H4 (cell line): ENCODE data around the gene SCML1. TPM values are rescaled to one million over a fixed set of nuclear protein-coding genes. Genes with fewer than 3 reads are reported as not detected.
A peak's percentile ranks its signal among the peaks of the same experiment; 100 is the strongest.
"Not testable (repeated sequence)": the region's sequence is repeated elsewhere in the genome, so short reads cannot be mapped to it uniquely, and the experiment has no call there.

Experiments
- DNase-seq: peaks from one replicate; pipeline ENCODE4 v3.0.0-alpha.2; 2015; ENCODE audit warnings: low spot score
- total RNA-seq: library from RNA; depleted of rRNA; stranded (reverse); fragments of >200 nt; shearing (Covaris generic); gene quantifications from 2 replicates; pipeline ENCODE4 v1.2.3, GENCODE V29; 2014

The SCML1 gene
- total RNA-seq, 1 experiment from 2014 or later, result 16.3 TPM

DNA sequence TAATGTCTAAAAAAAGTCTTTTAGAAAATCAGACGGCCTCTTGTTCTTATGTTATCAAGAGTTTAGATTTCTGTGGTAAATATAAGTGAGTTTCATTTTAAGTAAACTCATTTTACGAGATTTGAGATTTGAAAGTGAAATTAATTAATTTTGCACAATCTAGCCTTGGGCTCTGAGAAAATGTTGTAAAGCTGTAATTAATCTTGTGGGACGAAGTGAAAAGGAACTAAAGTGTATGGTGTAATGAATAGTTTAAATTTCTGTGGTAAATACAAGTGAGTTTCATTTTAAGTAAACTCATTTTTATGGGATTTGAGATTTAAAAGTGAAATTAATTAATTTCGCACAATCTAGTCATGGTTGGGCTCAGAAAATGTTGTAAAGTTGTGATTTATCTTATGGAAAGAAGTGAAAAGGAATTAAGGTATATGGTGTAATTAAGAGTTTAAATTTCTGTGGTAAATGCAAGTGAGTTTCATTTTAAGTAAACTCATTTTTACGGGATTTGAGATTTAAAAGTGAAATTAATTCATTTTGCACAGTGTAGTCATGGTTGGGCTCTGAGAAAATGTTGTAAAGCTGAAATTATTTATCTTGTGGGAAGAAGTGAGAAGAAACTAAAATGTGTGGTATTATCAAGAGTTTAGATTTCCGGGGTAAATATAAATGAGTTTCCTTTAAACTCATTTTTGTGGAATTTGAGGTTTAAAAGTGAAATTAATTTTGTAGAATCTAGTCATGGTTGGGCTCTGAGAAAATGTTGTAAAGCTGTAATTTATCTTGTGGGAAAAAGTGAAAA lies 1.6 kb downstream of the SCML1 start:
- no peak for DNase-seq

DNA sequence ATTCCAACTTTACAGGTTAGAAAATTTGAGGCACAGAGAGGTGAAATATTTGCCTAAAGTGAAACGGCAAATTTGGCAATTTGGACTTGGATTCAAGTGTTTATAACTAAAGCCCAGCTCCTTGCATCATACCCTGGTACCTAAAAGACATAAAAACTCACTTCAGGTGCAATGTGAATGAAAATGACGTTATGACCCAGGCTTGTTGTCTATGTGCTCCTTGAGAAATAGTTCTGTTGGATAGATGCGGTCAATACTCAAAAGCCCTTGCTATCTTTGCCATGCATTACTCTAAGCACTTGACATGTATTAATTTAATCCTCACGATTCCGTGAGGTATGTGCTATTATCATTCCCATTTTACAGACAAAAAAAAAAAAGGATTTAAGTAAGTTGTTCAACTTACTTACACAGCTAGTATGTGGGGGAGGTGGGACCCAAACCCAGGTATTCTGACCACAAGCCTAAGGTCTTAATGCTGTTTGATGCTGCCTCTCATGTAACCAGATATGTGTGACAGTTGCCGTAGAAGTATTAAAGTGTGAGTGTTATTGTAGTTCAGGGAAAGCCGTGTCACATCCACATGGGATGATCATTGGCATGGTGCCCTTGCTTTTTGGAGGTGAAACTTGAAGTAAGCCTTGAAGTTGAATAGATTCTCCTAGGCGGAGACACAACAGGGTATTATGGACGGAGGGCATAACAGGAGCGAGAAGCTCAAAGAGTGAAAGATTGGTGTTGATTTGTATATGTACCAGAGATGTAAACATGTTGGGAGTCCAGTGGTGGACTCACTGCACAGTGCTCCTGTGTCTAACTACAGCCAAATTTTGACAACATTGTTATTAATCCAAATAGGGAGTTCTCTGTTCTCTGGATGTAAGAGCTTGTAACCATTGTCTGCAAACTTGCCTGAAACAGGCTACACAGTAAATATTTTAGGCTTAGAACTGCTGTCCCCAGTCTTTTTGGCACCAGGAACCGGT lies 3.1 kb downstream of the SCML1 start:
- no peak for DNase-seq

DNA sequence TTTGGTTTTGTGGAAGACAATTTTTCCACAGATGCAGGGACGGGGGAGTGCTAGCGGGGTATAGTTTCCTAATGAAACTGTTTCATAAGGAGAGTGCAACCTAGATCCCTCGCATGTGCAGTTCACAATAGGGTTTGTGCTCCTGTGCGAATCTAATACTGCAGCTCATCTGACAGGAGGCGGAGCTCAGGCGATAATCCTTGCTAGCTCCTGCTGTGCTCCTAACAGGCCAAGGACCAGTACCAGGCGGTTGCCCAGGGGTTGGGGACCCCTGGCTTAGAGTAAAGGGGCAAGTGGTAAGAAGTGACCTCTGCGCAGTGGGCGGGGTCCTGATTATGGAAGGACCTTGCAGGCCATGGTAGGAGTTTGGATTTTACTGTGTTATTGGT lies 3.8 kb downstream of the SCML1 start:
- no peak for DNase-seq

DNA sequence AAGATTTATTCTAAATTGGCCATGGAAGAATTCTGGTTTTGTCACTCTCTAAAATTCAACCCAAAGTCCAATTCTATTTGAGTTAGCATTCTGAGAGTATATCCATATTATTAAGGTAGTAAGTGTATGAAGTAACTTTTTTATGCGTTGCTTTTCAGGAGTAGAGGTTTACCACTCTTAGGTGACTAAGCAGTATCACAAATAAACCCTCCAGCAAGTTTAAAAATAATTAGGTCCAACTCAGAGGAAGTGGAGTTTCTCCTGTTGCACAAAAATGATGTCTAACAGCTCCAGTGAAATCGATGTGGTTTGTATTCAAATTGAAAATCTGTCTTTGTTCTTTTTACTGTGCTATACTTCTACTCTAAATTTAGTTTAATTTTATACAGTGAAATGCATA lies 6.6 kb downstream of the SCML1 start:
- peak; percentile 21 for DNase-seq

DNA sequence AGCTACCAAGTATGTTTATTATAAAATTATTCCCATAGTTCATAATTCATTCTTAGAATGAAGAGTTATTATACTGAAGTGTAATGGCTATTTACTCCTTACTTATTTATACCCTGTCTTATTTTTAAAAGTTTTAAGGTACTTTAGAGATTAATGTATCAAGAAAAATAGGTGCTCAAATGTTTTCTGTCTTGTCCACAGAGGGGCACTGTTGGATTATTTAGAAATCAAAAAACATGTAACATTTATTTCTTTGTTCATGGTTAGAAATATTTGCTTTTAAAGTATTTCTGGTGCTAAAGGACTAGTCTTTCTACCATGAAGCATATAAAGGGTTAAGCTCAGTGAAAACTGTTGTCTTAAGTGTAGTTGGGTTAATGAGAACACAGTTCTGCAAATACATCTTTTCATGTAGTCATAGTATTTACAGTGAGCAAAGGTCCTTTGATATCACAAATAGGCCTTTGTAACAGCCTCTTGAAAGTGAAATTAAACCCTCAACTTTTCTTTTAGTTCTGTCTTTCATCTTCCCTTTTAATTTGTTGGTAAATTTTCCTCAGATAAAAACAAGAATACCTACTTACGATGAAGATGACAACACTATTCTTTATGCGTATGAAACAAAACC lies 7.7 kb downstream of the SCML1 start:
- DNase-seq, result no peak

DNA sequence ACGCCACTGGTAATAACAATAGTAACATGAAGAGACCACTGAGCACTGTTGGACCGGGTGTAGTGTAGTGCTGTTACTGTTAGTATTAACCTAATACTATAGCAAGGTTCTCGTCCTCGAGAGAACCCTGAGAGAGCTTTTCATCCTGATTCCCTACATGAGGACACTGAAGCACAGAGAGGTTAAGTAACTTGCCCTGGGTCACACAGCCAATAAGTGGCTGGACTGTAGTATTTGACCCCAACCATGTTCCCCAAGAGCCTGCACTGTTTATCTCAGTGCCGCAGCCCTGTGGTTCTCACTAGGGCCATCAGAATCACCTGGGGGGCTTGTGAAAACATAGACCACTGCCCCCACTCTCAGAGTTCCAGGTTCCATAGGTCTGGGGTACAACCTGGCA lies 10.4 kb downstream of the SCML1 start:
- no peak for DNase-seq

DNA sequence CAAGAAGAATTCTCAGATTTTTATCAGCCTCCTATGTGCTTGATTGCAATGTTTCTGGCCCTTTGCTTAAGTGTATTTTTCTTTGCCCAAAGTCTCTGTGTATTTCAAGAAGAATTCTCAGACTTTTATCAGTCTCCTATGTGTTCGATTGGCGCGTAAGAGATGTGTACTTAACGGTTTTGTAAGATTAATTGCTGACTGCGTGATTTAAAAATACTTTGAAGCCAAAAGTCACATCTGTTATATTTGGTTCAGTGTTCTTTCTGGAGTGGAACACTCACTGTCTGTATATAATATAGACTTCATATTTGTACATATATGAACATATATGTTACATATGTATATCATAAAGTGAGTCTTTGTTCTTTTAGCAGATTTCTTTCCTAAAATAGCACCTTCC lies 11.4 kb downstream of the SCML1 start:
- no peak for DNase-seq

DNA sequence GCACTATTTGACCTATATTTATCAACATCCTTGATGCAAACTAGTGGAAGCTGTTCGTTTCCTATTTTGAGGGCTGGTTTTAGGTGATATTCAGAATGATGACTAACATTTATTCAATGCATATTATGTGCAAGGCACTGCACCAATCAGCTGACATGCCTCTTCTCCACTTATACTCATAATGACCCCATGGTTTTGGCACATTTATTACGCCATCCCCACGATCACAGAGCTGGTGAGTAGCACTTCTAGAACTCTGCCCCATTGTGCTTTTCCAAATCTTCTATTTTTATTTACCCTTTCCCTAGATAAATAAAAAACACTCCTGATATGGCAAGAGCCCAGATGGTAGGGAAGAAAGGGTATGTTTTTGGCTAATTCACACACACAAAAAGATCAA lies 13.1 kb downstream of the SCML1 start:
- no peak for DNase-seq

DNA sequence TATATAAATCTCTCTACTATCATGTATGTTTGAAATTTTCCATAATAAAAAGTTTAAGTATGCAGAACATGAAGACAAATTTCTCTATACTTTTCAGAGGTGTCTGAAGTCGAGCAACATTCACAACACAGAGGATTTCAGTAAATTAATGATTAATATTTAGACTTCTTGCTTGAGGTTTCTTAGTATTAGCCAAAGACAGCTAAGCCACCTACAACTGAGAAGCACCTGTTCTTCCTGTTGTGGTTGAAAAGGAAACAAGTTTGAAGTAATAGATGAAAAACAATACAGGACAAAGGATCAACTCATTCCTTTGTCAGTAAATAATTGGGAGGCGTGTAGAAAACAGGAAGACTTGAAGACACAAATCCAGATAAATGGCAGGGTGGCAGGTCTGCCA lies 21.1 kb downstream of the SCML1 start:
- no peak for DNase-seq

DNA sequence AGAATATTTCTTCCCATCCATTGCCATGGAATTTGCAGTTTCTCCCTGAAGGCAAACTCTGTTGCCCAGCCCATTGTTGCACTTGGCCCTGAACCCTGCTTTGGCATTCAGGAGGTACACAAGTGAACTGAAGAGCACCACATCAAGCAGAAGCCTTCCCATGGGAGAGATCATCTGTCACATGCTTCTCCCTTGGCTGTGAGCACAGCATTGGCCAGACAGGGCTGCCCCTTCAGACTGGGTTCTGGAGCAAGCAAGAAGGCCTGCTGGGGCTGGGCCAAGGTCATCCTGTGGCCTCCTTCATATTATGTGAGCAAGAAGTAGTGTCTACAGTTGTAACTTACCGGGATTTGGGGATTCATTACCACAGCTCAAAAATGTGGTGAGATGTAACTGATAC lies 22.7 kb downstream of the SCML1 start:
- DNase-seq, result no peak

DNA sequence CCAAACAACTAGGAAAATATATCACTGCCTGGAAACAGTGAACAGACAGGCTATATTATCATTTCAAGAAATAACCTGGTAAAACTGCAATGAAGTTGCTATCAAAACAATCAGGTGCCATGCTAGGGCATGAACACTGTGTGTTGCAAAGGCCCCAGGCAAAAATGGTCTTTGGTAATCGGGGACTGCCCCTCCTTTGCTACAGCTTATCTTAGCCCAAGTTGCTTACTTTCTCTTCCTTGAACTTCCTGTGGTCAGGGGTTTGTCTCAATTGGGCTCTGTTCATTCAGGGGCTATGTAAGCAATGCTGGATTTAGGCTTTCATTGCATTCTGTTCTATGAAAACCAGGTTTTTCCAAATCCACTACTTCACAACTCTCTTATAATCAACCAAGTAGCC lies 30.4 kb downstream of the SCML1 start:
- DNase-seq, result no peak

DNA sequence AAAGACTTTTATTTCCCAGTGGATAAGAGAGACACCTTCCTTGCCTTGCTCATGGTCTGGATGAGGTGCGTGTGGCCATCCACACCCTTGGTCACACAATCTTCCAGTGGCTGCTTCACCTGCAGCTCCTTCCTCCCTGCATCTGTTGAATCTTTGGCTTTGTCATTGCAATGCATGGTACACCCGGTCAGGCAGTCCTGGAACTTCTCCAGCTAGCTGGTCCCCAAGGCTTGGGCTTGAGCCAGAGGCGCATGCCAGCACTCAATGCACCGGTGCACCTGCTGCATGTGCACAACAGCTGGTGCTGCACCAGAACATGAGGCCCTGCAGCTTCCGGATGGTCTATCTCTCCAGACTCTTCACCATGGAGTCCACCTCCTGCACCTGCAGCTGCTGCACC lies 31.7 kb downstream of the SCML1 start:
- no peak for DNase-seq

DNA sequence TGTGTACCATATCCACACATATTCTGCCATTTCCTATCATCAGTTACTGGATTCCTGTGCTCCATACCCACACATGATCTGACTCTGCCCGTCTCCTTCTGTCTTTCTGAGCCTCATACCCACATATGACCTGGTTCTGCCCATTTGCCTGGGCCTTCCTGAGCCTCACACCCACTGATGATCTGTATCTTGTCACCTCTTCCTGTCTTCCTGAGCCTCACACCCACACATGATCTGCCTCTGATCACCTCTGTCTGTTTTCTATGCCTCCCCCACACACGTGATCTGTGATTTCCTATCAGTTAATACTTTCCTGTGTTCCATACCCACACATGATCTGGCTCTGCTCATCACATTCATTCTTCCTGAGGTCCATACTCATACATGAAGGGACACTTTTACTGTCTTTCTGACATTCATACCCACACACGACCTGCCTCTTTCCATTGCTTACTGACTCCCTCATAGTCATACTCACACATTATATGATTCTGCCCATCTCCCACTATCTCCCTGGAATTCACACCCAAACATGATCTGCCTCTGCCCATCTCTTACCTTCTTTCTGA lies 32.5 kb downstream of the SCML1 start:
- DNase-seq, result no peak

DNA sequence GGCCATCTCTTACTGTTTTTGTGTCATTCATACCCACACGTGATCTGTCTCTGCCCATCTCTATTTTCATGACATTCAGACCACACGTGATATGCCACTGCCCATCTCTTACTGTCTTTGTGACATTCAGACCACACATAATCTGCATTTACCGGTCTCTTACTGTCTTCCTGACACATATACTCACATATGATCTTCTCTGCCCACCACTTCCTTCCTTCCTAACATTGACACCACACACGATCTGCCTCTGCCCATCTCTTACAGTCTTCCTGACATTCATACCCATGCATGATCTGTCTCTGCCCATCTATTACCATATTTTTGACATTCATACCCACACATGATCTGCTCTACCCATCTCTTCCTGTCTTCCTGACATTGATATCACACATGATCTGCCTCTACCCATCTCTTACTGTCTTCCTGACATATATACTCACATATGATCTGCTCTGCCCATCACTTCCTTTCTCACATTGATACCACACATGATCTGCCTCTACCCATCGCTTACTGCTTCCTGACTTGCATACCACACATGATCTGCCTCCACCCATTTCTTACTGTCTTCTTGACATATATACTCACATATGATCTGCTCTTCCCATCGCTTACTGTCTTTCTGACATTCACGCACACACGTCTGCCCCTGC lies 36.1 kb downstream of the SCML1 start:
- DNase-seq, result no peak

DNA sequence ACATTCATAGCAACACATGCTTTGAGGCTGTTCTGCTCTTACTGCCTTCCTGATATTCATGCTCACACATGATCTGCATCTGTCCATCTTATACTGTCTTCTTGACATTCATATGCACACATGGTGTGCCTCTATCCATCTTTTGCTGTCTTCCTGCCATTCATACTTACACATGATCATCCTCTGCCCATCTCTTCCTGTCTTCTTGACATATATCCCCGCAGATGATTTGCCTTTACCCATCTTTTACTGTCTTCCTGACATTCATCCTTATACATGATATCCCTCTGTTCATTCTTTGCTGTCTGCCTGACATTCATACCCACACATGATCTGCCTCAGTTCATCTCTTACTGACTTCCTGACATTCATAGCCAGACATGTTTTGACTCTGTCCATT lies 36.8 kb downstream of the SCML1 start:
- DNase-seq, result no peak

DNA sequence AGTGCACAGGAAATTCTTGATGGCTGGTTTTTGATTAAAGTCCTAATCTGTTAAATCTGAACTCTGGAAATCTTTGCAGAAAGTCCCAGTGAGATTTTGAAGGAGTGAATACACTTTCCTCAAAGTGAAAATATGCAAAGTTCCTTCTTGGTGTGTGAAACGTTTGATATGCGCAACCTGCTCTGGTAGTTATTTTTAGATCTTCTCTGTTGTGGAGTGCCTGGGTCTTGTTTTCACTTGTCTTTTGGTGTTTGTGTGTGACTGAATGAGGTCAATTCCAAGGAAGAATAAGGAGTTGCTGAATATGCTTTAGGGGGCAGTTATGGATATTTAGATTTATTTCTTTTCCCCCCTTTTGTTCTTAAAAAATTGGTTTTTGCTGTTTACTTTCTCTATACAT lies 41.7 kb downstream of the SCML1 start:
- DNase-seq, result no peak

DNA sequence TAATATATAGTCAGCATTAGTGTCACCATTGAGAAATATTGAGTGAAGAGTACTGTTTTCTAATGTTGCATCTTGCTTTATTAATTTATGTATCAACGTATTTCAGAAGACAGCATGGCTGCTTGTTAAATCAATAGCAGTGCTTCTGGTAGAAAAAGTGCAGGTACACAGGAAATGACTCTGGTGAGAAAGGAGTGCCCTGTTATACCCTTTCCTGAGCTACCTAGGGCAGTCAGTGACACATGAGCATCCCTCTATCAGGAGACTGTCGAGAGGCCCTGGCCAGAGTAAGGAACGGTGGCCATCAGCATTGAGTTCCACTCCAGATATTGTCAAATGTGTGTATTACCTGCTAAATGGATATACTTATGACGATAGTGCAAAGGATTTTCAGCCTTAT lies 42.1 kb downstream of the SCML1 start:
- no peak for DNase-seq

DNA sequence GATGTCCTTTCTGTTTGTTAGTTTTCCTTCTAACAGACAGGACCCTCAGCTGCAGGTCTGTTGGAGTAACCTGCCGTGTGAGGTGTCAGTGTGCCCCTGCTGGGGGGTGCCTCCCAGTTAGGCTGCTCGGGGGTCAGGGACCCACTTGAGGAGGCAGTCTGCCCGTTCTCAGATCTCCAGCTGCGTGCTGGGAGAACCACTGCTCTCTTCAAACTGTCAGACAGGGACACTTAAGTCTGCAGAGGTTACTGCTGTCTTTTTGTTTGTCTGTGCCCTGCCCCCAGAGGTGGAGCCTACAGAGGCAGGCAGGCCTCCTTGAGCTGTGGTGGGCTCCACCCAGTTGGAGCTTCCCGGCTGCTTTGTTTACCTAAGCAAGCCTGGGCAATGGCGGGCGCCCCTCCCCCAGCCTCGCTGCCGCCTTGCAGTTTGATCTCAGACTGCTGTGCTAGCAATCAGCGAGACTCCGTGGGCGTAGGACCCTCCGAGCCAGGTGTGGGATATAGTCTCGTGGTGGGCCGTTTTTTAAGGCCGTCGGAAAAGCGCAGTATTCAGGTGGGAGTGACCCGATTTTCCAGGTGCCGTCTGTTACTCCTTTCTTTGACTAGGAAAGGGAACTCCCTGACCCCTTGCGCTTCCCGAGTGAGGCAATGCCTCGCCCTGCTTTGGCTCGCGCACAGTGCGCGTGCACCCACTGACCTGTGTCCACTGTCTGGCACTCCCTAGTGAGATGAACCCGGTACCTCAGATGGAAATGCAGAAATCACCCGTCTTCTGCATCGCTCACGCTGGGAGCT lies 49.5 kb downstream of the SCML1 start:
- not testable (repeated sequence) for DNase-seq

DNA sequence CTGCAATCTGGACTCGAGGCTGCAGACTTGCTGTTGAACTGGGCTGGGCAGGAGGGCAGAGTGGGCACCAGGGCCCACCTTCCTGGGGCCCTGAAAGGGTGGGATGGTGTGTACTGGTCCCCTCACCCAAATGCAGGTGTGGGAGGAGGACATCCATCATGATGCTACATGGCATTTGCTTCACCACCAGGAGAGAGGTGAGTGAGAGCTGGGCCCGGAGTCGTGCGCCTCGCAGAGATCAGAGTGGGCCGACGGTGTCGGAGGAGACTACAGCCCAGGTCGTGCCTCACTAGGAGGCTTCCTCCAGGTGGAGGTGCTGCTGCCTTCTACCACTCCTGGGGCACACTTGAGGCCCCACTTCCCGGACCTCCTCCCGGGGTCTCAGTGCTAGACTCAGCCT lies 50.3 kb downstream of the SCML1 start:
- no peak for DNase-seq

DNA sequence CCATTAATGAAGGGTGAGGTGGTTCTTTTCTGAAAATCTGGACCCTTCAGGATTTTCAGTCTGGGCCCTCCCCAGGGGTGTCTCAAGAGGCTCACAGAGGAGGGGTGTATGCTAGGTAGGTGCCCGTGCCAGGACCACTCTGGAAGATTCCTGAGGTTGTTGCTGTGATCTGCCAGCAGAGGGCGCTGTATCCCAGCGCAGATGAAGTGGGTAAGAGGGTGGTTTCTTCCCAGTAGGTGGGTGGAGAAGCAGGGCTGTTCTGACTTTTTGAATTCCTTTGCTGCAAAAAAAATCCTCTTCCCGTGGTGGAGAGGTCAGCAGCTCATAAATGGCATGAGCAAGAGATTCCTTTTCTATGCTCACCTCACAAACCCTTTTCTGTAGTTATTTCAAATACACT lies 51.1 kb downstream of the SCML1 start:
- peak; percentile 23 for DNase-seq
